BLaER1 treated with 17β-estradiol and CSF1 and Interleukin-3, amounts not matched to agents 10 nM and 100 nM (cell line): ENCODE results near the gene TTLL8.

Experiments
- H3K27ac ChIP-seq, 11 experiments: shearing (Covaris generic); formaldehyde crosslinking; 2 replicates each; pipeline ENCODE4 v1.8.1; 2022
- H3K27me3 ChIP-seq, 11 experiments: shearing (Covaris generic); formaldehyde crosslinking; 2 replicates each; pipeline ENCODE4 v1.8.1; 2022
- H3K36me3 ChIP-seq, 11 experiments: shearing (Covaris generic); formaldehyde crosslinking; 2 replicates each; pipeline ENCODE4 v1.8.1; 2022
- H3K4me1 ChIP-seq, 10 experiments: shearing (Covaris generic); formaldehyde crosslinking; 2 replicates each; pipeline ENCODE4 v1.8.1; 2022
- H3K4me2 ChIP-seq, 11 experiments: shearing (Covaris generic); formaldehyde crosslinking; 2 replicates each; pipeline ENCODE4 v1.8.1; 2022
- H3K4me3 ChIP-seq, 10 experiments: shearing (Covaris generic); formaldehyde crosslinking; 2 replicates each; pipeline ENCODE4 v1.8.1; 2022
- H3K9ac ChIP-seq, 11 experiments: shearing (Covaris generic); formaldehyde crosslinking; 2 replicates each; pipeline ENCODE4 v1.8.1; 2022
- H3K9me3 ChIP-seq, 11 experiments: shearing (Covaris generic); formaldehyde crosslinking; replicated peaks in 1 of 11; 2 replicates each; pipeline ENCODE4 v1.8.1; 2022
- H4K20me1 ChIP-seq, 11 experiments: shearing (Covaris generic); formaldehyde crosslinking; 2 replicates each; pipeline ENCODE4 v1.8.1; 2022
- Cebpa-rat ChIP-seq, 11 experiments: shearing (Covaris generic); IDR thresholded peaks; 2 replicates each; pipeline ENCODE4 v1.8.1; 2022

TTLL8 gene

GRCh38 chr22:50002791-50003190, 55.3 kb downstream of the TTLL8 start:
- TF ChIP-seq Cebpa-rat (IDR thresholded peaks at IDR 0.05) = no peak
- H3K9me3 ChIP-seq = no peaks in the 10 kb centered on the region
- no peaks in the 10 kb centered on the region for H3K36me3 ChIP-seq
- peaks cover 0 to 6% (median 0%) of the 10 kb centered on the region in 10 experiments; a peak in 2 of 20 replicates for H3K4me1 ChIP-seq
- no peak overlapping the region for H3K9ac ChIP-seq
- H4K20me1 ChIP-seq = no peaks in the 10 kb centered on the region; a peak in 1 of 22 replicates
- peaks cover 0 to 3% (median 0%) of the 10 kb centered on the region in 11 experiments; a peak in 1 of 22 replicates for H3K27me3 ChIP-seq
- no peak overlapping the region for H3K4me3 ChIP-seq
- no peak overlapping the region for H3K4me2 ChIP-seq
- H3K27ac ChIP-seq = no peak overlapping the region

- H3K27me3 ChIP-seq = peaks cover 0 to 3% (median 0%) of the 10 kb centered on the region in 11 experiments; a peak in 1 of 22 replicates
- no peak overlapping the region for H3K4me2 ChIP-seq
- H3K36me3 ChIP-seq = no peaks in the 10 kb centered on the region
- H3K4me1 ChIP-seq = peaks cover 0 to 6% (median 2%) of the 10 kb centered on the region in 10 experiments; a peak in 4 of 20 replicates
- H3K27ac ChIP-seq = no peak overlapping the region
- no peaks in the 10 kb centered on the region for H3K9me3 ChIP-seq
- no peak overlapping the region for H3K9ac ChIP-seq
- TF ChIP-seq Cebpa-rat (IDR thresholded peaks at IDR 0.05) = no peak
- no peak overlapping the region for H3K4me3 ChIP-seq
- H4K20me1 ChIP-seq = no peaks in the 10 kb centered on the region; a peak in 1 of 22 replicates
Observed at GRCh38 chr22:50001388-50002231, 56.5 kb downstream of the TTLL8 start.

- Histone ChIP-seq H3K4me1 (peaks cover 0 to 6% (median 4%) of the 10 kb centered on the region in 10 experiments; a peak in 4 of 20 replicates), H3K9ac (no peak overlapping the region), H4K20me1 (no peaks in the 10 kb centered on the region; a peak in 1 of 22 replicates), H3K9me3 (no peaks in the 10 kb centered on the region), H3K36me3 (no peaks in the 10 kb centered on the region), H3K4me2 (no peak overlapping the region), H3K27me3 (peaks cover 0 to 3% (median 0%) of the 10 kb centered on the region in 11 experiments; a peak in 1 of 22 replicates), H3K4me3 (no peak overlapping the region), H3K27ac (no peak overlapping the region)
- TF ChIP-seq Cebpa-rat (IDR thresholded peaks at IDR 0.05) = no peak
Observed at GRCh38 chr22:50000587-50001387, 57.3 kb downstream of the TTLL8 start.

- peaks cover 0 to 6% (median 2%) of the 10 kb centered on the region in 10 experiments; a peak in 4 of 20 replicates for H3K4me1 ChIP-seq
- no peak for TF ChIP-seq Cebpa-rat (IDR thresholded peaks at IDR 0.05)
Observed at GRCh38 chr22:49999946-50000586, 58.0 kb downstream of the TTLL8 start.

GRCh38 chr22:49999063-49999945, 58.8 kb downstream of the TTLL8 start:
- Histone ChIP-seq H3K27me3 (peaks cover 0 to 3% (median 0%) of the 10 kb centered on the region in 11 experiments; a peak in 1 of 22 replicates), H3K9me3 (no peaks in the 10 kb centered on the region), H3K9ac (no peak overlapping the region), H3K4me2 (no peak overlapping the region), H4K20me1 (no peaks in the 10 kb centered on the region; a peak in 1 of 22 replicates), H3K27ac (no peak overlapping the region), H3K4me3 (no peak overlapping the region), H3K4me1 (peaks cover 0 to 6% (median 2%) of the 10 kb centered on the region in 10 experiments; a peak in 4 of 20 replicates), H3K36me3 (no peaks in the 10 kb centered on the region)
- no peak for TF ChIP-seq Cebpa-rat (IDR thresholded peaks at IDR 0.05)

More at GRCh38 chr22:49999946-50000586, 58.0 kb downstream of the TTLL8 start:
- H4K20me1 ChIP-seq = no peaks in the 10 kb centered on the region; a peak in 1 of 22 replicates
- H3K27ac ChIP-seq = no peak overlapping the region
- no peak overlapping the region for H3K9ac ChIP-seq
- peaks cover 0 to 3% (median 0%) of the 10 kb centered on the region in 11 experiments; a peak in 1 of 22 replicates for H3K27me3 ChIP-seq
- no peaks in the 10 kb centered on the region for H3K36me3 ChIP-seq
- no peaks in the 10 kb centered on the region for H3K9me3 ChIP-seq
- H3K4me3 ChIP-seq = no peak overlapping the region
- no peak overlapping the region for H3K4me2 ChIP-seq

GRCh38 chr22:49998718-49999062, 59.4 kb downstream of the TTLL8 start:
- peaks cover 0 to 3% (median 0%) of the 10 kb centered on the region in 11 experiments; a peak in 1 of 22 replicates for H3K27me3 ChIP-seq
- H3K4me3 ChIP-seq = no peak overlapping the region
- no peaks in the 10 kb centered on the region for H3K36me3 ChIP-seq
- no peak for TF ChIP-seq Cebpa-rat (IDR thresholded peaks at IDR 0.05)
- no peaks in the 10 kb centered on the region for H3K9me3 ChIP-seq
- H3K9ac ChIP-seq = no peak overlapping the region
- no peak overlapping the region for H3K4me2 ChIP-seq
- no peak overlapping the region for H3K27ac ChIP-seq
- no peaks in the 10 kb centered on the region; a peak in 1 of 22 replicates for H4K20me1 ChIP-seq
- H3K4me1 ChIP-seq = peaks cover 0 to 6% (median 2%) of the 10 kb centered on the region in 10 experiments; a peak in 6 of 20 replicates

GRCh38 chr22:49997932-49998717, 60.0 kb downstream of the TTLL8 start:
- H3K27me3 ChIP-seq = peaks cover 0 to 3% (median 0%) of the 10 kb centered on the region in 11 experiments; a peak in 1 of 22 replicates
- no peaks in the 10 kb centered on the region for H3K36me3 ChIP-seq
- H4K20me1 ChIP-seq = no peaks in the 10 kb centered on the region; a peak in 1 of 22 replicates
- no peak overlapping the region for H3K27ac ChIP-seq
- H3K4me3 ChIP-seq = no peak overlapping the region
- TF ChIP-seq Cebpa-rat (IDR thresholded peaks at IDR 0.05) = no peak
- H3K4me2 ChIP-seq = no peak overlapping the region
- peaks cover 0 to 12% (median 2%) of the 10 kb centered on the region in 10 experiments; a peak in 8 of 20 replicates for H3K4me1 ChIP-seq
- no peak overlapping the region for H3K9ac ChIP-seq
- no peaks in the 10 kb centered on the region for H3K9me3 ChIP-seq
